Measurements from ENCODE around the gene PALD1. TPM values are rescaled to one million over a fixed set of nuclear protein-coding genes. Genes with fewer than 3 reads are reported as not detected.

PALD1 gene
- total and polyA plus RNA-seq, 2 of the 13 experiments (the other 11 are each of a cell fraction or from before 2014, with no cell fraction given) = 0.07 to 0.09 TPM

GRCh38 chr10:70599791-70600190 is 121.2 kb downstream of the PALD1 start (continued):
- TF ChIP-seq E2F5 (CRISPR knock-in tag; conservative IDR thresholded peaks at IDR 0.05) (no peak), MIXL1 (CRISPR knock-in tag; IDR thresholded peaks at IDR 0.05) (no peak), DMTF1 (CRISPR knock-in tag; IDR thresholded peaks at IDR 0.05) (no peak), SPEN (CRISPR knock-in tag; IDR thresholded peaks at IDR 0.05; ENCODE audit: low read depth) (no peak), ZSCAN5A (CRISPR knock-in tag; IDR thresholded peaks at IDR 0.05; ENCODE audit: borderline replicate concordance) (no peak), ZNF17 (CRISPR knock-in tag; IDR thresholded peaks at IDR 0.05) (no peak), RBM39 (IDR thresholded peaks at IDR 0.05; ENCODE audit: low read depth, low read length, poor library complexity, severe bottlenecking) (no peak), SCMH1 (CRISPR knock-in tag; IDR thresholded peaks at IDR 0.05; ENCODE audit: borderline replicate concordance) (no peak), SMC3 (IDR thresholded peaks at IDR 0.05; ENCODE audit: low read length) (no peak)

Data from HepG2 (cell line).